Stimulated activated CD8-positive, alpha-beta memory T cell treated with anti-CD3 and anti-CD28 coated beads, Interleukin-4, amount 100 ng/mL, for 4 hours (primary cell): ENCODE results near the gene FOSL2.
"Not testable (repeated sequence)": the region's sequence is repeated elsewhere in the genome, so short reads cannot be mapped to it uniquely, and the experiment has no call there.

Source experiments
- DNase-seq, 2 donors: peaks; one replicate each; pipeline ENCODE4 v3.0.0-alpha.2; 2020; ENCODE audit warnings: low read depth in 2 of 2, low spot score in 1 of 2

FOSL2 gene

GRCh38 chr2:28357055-28357454 is 35.6 kb upstream of the FOSL2 start:
- DNase-seq = no peak

GRCh38 chr2:28357948-28358667 is 34.5 kb upstream of the FOSL2 start:
- DNase-seq = no peak

GRCh38 chr2:28358668-28359201 is 33.9 kb upstream of the FOSL2 start:
- DNase-seq = no peak

GRCh38 chr2:28359222-28360057 is 33.2 kb upstream of the FOSL2 start:
- peak; percentile 66 to 67 for DNase-seq

- no peak for DNase-seq
These were observed 32.5 kb upstream of the FOSL2 start for GRCh38 chr2:28360058-28360717.

GRCh38 chr2:28360718-28361293 is 31.9 kb upstream of the FOSL2 start:
- no peak for DNase-seq

- DNase-seq = no peak
These were observed 30.5 kb upstream of the FOSL2 start for GRCh38 chr2:28361991-28362710.

GRCh38 chr2:28362991-28363521 is 29.6 kb upstream of the FOSL2 start:
- no peak for DNase-seq

GRCh38 chr2:28363686-28364280 is 28.9 kb upstream of the FOSL2 start:
- no peak for DNase-seq

GRCh38 chr2:28364610-28365009 is 28.0 kb upstream of the FOSL2 start:
- DNase-seq = no peak

- no peak for DNase-seq
These were observed 27.5 kb upstream of the FOSL2 start for GRCh38 chr2:28365158-28365557.

GRCh38 chr2:28366149-28366495 is 26.5 kb upstream of the FOSL2 start:
- no peak for DNase-seq

GRCh38 chr2:28366496-28367282 is 26.0 kb upstream of the FOSL2 start:
- no peak for DNase-seq

GRCh38 chr2:28367667-28368356 is 24.8 kb upstream of the FOSL2 start:
- DNase-seq = no peak

- no peak for DNase-seq
These were observed 24.3 kb upstream of the FOSL2 start for GRCh38 chr2:28368357-28368798.

- no peak for DNase-seq
These were observed 23.3 kb upstream of the FOSL2 start for GRCh38 chr2:28369358-28369757.

- DNase-seq = no peak
These were observed 22.3 kb upstream of the FOSL2 start for GRCh38 chr2:28370354-28370753.

- not testable (repeated sequence) for DNase-seq
These were observed 20.9 kb upstream of the FOSL2 start for GRCh38 chr2:28371728-28372127.

GRCh38 chr2:28373854-28374253 is 18.8 kb upstream of the FOSL2 start:
- DNase-seq = no peak
